Measurements from ENCODE around the gene THSD7A. TPM values are rescaled to one million over a fixed set of nuclear protein-coding genes. Genes with fewer than 3 reads are reported as not detected.

THSD7A gene
- total and polyA plus RNA-seq, 2 of the 4 experiments (the other 2 are of a cell fraction) = 0.02 to 0.18 TPM

GRCh38 chr7:11489280-11489679 is 342.7 kb downstream of the THSD7A start:
- ChIA-PET CTCF (no interaction called here), POLR2A (ENCODE audit: unreplicated experiment) (no interaction called here)
- Histone ChIP-seq H3K4me2 (ENCODE audit: low read depth, low read length) (no peak overlapping the region), H3K27ac (ENCODE audit: insufficient read depth, low read length) (no peak overlapping the region), H3K14ac (replicated peaks; ENCODE audit: low read depth, low read length) (no peak overlapping the region), H3K36me3 (ENCODE audit: control insufficient read depth, insufficient read depth, low read length) (no peaks in the 10 kb centered on the region), H3K23ac (ENCODE audit: low read depth, low read length) (no peak overlapping the region), H3K9ac (ENCODE audit: low read depth, low read length) (no peak overlapping the region), H2BK5ac (ENCODE audit: low read depth, low read length, poor library complexity, severe bottlenecking) (no peak overlapping the region), H2BK20ac (ENCODE audit: low read depth, low read length) (no peak overlapping the region), H3K4ac (ENCODE audit: low read depth, low read length) (no peak overlapping the region), H3K56ac (ENCODE audit: extremely low read depth, insufficient read depth, low read length) (no peak overlapping the region), H2BK15ac (ENCODE audit: low read depth, low read length) (no peak overlapping the region), H2BK120ac (ENCODE audit: low read depth, low read length) (no peak overlapping the region), H2AK9ac (replicated peaks; ENCODE audit: low read depth, low read length, poor library complexity) (no peak overlapping the region), H3K18ac (ENCODE audit: low read depth, low read length) (no peak overlapping the region), H3K9me3 (ENCODE audit: control insufficient read depth, insufficient read depth, low read length) (no peaks in the 10 kb centered on the region; the same call in 1 of the 2 replicates), H3K9me1 (ENCODE audit: insufficient read depth, low read length) (no peaks in the 10 kb centered on the region), H2AK5ac (ENCODE audit: low read depth, low read length) (no peak overlapping the region), H3K4me3 (ENCODE audit: insufficient read depth, low read depth, low read length) (no peak overlapping the region), H3K4me1 (ENCODE audit: control insufficient read depth, insufficient read depth, low read length) (no peaks in the 10 kb centered on the region), H4K91ac (ENCODE audit: insufficient read depth, low read depth, low read length) (no peak overlapping the region), H4K8ac (ENCODE audit: low read depth in 2 of 2, low read length in 2 of 2) (no peak overlapping the region), H4K20me1 (ENCODE audit: insufficient read depth, low read length) (no peaks in the 10 kb centered on the region), H3K27me3 (ENCODE audit: control insufficient read depth, insufficient read depth, low read length) (no peaks in the 10 kb centered on the region), H4K5ac (ENCODE audit: low read depth, low read length) (no peak overlapping the region), H2AFZ (replicated peaks; ENCODE audit: low read length, poor library complexity) (no peak overlapping the region), H3K79me1 (ENCODE audit: low read depth in 1 of 2, low read length in 2 of 2) (no peaks in the 10 kb centered on the region)
- DNase-seq (no peak), ATAC-seq (ENCODE audit: low read depth) (no peak)
- intact Hi-C loops (cut with micrococcal nuclease) = no loop called here
- in situ Hi-C loops (cut with MboI; ENCODE audit: low sequenced_read_pairs) = no loop called here
- dilution Hi-C loops (cut with HindIII; ENCODE audit: low sequenced_read_pairs, unreplicated experiment) = no loop called here
- TF ChIP-seq CTCF (conservative IDR thresholded peaks at IDR 0.05; ENCODE audit: low read depth, low read length) = no peak
- TF ChIP-seq MXI1 (IDR thresholded peaks at IDR 0.05; ENCODE audit: borderline replicate concordance, low read depth, low read length) = no peak
- no peak for TF ChIP-seq RCOR1 (IDR thresholded peaks at IDR 0.05; ENCODE audit: insufficient replicate concordance, low read length)
- no peak for TF ChIP-seq FOS (IDR thresholded peaks at IDR 0.05; ENCODE audit: low read depth, low read length)
- TF ChIP-seq CEBPB (IDR thresholded peaks at IDR 0.05; ENCODE audit: low read depth, low read length) = no peak
- TF ChIP-seq MAFK (IDR thresholded peaks at IDR 0.05; ENCODE audit: low read depth, low read length) = no peak
- no peak for TF ChIP-seq MAZ (IDR thresholded peaks at IDR 0.05; ENCODE audit: borderline replicate concordance, low read depth, low read length)
- TF ChIP-seq NFE2L2 (IDR thresholded peaks at IDR 0.05; ENCODE audit: low read depth, low read length) = no peak
- BruUV-seq (replicated peaks) = no TSS peak

All from IMR-90 (cell line).